Bronchial epithelial cell (primary cell): Measurements from ENCODE around the gene ECD. TPM values are rescaled to one million over a fixed set of nuclear protein-coding genes. Genes with fewer than 3 reads are reported as not detected.

Source experiments
- DNase-seq: peaks from one replicate; pipeline ENCODE4 v3.0.0-alpha.2; 2010; ENCODE audit warnings: low read depth
- FAIRE-seq: peaks from 2 replicates; lab custom pipeline; 2011; peaks lifted over from hg19 to GRCh38; lab: Jason Lieb, UNC
- H3K27me3 ChIP-seq: 2 replicates; pipeline ENCODE4 v1.5.1; 2011; ENCODE audit warnings: low read length; ENCODE audit not compliant: control insufficient read depth, insufficient read depth
- H3K36me3 ChIP-seq: 2 replicates; pipeline ENCODE4 v1.5.1; 2011; ENCODE audit warnings: low read length; ENCODE audit not compliant: control insufficient read depth, insufficient read depth
- H3K4me3 ChIP-seq: 2 replicates; pipeline ENCODE4 v1.5.1; 2011; ENCODE audit warnings: mild to moderate bottlenecking, low read depth, low read length, control low read depth
- total RNA-seq: library from RNA; depleted of rRNA; stranded (reverse); fragments of >200 nt; gene quantifications from 2 replicates; pipeline ENCODE4 v1.2.1, GENCODE V29; 2014
- TF ChIP-seq, protein P1 (sequence below): IDR thresholded peaks from 2 replicates; pipeline ENCODE4 v1.5.1; 2011; ENCODE audit warnings: mild to moderate bottlenecking, moderate library complexity, low read length, control low read depth, inconsistent platforms; ENCODE audit not compliant: insufficient read depth, severe bottlenecking

ECD gene
- total RNA-seq = 16.8 and 17.6 TPM in 2 replicates

GRCh38 chr10:73167783-73168464, at the start of gene ECD, which contains the start of gene FAM149B1:
ECD (minus strand) TSS chr10:73168008; CDS start chr10:73163937, 4,071 bp downstream.
FAM149B1 (plus strand) TSS chr10:73168119; CDS start chr10:73168340, 221 bp downstream.
- DNase-seq (peak; percentile 86), FAIRE-seq (no peak)
- Histone ChIP-seq H3K36me3 (peaks cover under 1% of the 10 kb centered on the region), H3K27me3 (no peaks in the 10 kb centered on the region), H3K4me3 (peak within 1 kb of the TSS; percentile 82)
- TF ChIP-seq, protein P1, sequence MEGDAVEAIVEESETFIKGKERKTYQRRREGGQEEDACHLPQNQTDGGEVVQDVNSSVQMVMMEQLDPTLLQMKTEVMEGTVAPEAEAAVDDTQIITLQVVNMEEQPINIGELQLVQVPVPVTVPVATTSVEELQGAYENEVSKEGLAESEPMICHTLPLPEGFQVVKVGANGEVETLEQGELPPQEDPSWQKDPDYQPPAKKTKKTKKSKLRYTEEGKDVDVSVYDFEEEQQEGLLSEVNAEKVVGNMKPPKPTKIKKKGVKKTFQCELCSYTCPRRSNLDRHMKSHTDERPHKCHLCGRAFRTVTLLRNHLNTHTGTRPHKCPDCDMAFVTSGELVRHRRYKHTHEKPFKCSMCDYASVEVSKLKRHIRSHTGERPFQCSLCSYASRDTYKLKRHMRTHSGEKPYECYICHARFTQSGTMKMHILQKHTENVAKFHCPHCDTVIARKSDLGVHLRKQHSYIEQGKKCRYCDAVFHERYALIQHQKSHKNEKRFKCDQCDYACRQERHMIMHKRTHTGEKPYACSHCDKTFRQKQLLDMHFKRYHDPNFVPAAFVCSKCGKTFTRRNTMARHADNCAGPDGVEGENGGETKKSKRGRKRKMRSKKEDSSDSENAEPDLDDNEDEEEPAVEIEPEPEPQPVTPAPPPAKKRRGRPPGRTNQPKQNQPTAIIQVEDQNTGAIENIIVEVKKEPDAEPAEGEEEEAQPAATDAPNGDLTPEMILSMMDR = no peak

GRCh38 chr10:73215749-73216148, 47.9 kb upstream of the ECD start:
- FAIRE-seq = no peak
- no peak for DNase-seq
- TF ChIP-seq, protein P1 = no peak
- peaks cover 4% of the 10 kb centered on the region for H3K36me3 ChIP-seq
- H3K27me3 ChIP-seq = no peaks in the 10 kb centered on the region
- no peak overlapping the region for H3K4me3 ChIP-seq

GRCh38 chr10:73211106-73211811, 43.5 kb upstream of the ECD start:
- Histone ChIP-seq H3K36me3 (peaks cover 1% of the 10 kb centered on the region), H3K27me3 (no peaks in the 10 kb centered on the region), H3K4me3 (no peak overlapping the region)
- no peak for DNase-seq
- TF ChIP-seq, protein P1 = no peak
- FAIRE-seq = no peak

DNA sequence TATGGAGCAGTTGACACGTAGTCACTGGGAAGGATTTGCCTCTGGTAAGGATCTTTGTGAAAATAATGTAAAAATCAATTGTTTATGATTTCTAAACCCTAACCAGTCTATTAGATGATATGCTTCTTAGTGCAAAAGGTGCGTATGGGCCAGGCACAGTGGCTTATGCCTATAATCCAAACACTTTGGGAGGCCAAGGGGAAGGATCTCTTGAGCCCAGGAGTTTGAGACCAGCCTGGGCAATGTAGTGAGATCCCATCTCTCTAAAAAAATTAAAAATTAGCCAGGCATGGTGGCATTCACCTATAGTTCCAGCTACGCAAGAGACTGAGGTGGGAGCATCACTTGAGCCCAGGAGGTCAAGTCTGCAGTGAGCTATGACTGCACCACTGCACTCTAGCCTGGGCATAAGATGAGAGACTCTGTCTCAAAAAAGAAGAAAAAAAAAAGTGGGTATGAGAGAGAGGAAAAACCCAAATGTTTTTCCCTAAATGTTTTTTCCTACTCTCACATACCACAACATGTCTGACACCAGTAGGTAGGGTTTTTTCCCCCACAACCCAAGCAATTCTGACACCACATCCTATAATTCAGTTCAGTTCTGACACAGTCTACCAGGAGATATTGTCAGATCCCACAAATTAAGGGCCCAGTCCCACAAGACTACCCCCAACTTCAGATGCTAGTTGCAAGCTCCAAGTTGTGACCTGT, 42.7 kb upstream of the ECD start:
- FAIRE-seq (no peak), DNase-seq (no peak)
- no peak overlapping the region for H3K4me3 ChIP-seq
- H3K27me3 ChIP-seq = no peaks in the 10 kb centered on the region
- H3K36me3 ChIP-seq = peaks cover 1% of the 10 kb centered on the region
- TF ChIP-seq, protein P1 = no peak

GRCh38 chr10:73209705-73210104, 41.9 kb upstream of the ECD start:
- Histone ChIP-seq H3K27me3 (no peaks in the 10 kb centered on the region), H3K36me3 (peaks cover 1% of the 10 kb centered on the region), H3K4me3 (no peak overlapping the region)
- TF ChIP-seq, protein P1 = no peak
- FAIRE-seq (no peak), DNase-seq (peak; percentile 87)
